LNCAP (cell line): ENCODE measurements around the gene PSTPIP1.

ENCODE experiments used
- TF ChIP-seq, protein P1 (sequence below): fragments of 450-650 bp; IDR thresholded peaks from 2 replicates; pipeline ENCODE4 v1.5.1; 2017; ENCODE audit warnings: mild to moderate bottlenecking

Gene PSTPIP1

DNA sequence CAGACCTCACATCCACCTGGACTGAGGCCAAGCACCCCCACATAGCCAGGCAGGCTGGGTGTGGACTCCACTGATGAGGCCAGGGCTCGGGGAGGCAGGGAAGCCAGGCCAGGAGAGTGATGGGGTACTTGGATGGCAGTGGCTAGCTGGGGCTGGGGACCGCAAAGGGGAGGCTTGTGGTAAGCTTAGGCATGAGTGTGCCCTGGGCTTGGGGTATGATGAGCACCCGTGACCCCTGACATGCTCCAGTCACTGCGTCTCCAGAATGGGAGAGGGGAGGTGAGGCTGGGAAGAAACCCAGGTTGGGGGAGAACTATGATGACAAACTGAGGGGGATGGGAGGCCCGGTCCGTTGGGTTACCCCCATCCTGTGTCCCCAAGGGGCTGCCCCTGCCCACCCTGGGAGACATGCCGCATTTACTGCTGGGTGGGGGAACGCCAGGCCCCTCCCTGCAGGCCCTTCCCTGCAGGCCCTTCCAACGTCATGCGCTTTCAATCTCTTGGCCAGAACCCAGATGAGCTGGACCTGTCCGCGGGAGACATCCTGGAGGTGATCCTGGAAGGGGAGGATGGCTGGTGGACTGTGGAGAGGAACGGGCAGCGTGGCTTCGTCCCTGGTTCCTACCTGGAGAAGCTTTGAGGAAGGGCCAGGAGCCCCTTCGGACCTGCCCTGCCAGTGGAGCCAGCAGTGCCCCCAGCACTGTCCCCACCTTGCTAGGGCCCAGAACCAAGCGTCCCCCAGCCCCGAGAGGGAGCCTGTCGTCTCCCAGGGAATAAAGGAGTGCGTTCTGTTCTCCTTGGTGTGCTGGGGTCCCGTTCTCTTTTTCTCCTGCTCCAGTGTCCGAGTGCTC, 41.8 kb downstream of the PSTPIP1 start:
- TF ChIP-seq, protein P1, sequence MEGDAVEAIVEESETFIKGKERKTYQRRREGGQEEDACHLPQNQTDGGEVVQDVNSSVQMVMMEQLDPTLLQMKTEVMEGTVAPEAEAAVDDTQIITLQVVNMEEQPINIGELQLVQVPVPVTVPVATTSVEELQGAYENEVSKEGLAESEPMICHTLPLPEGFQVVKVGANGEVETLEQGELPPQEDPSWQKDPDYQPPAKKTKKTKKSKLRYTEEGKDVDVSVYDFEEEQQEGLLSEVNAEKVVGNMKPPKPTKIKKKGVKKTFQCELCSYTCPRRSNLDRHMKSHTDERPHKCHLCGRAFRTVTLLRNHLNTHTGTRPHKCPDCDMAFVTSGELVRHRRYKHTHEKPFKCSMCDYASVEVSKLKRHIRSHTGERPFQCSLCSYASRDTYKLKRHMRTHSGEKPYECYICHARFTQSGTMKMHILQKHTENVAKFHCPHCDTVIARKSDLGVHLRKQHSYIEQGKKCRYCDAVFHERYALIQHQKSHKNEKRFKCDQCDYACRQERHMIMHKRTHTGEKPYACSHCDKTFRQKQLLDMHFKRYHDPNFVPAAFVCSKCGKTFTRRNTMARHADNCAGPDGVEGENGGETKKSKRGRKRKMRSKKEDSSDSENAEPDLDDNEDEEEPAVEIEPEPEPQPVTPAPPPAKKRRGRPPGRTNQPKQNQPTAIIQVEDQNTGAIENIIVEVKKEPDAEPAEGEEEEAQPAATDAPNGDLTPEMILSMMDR: no peak

DNA sequence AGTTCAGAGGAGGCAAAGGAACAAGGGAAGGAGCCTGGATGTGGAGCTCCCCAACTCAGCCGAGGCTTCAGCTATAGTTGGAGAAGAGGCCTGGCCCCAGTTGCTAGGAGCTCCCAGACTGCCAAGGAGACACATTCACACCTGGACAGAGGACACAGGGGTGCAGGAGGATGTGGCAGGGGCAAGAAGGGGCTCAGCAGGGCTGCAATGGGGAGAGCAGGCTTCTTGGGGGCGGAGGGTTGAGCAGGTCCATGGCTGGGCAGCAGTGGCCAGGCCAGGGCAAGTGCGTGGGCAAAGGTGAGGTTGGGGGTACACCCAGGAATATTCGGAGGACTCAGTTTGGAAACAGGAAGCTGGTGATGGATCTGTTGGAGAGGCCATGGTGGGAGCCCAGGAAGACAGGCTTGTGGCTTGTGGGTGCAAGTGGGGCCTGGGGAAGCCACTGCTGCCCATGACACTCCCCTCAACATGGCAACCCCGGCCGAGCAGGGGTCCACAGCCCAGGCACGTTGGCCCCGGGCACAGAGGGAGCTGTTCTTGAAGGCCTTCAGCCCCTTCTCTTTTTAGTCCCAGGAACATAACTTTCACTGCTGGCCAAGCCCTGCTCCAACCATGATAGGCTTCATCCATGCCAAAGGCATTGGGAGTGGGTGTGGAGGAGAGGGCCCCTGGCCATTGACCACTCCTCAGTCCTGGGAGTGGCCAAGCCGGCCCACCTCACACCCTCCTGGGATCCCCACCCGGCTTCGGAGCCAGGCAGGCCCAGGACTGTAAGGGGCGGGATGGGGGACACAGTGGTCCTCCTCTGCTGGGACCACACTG, 42.7 kb downstream of the PSTPIP1 start:
- TF ChIP-seq, protein P1: no peak

DNA sequence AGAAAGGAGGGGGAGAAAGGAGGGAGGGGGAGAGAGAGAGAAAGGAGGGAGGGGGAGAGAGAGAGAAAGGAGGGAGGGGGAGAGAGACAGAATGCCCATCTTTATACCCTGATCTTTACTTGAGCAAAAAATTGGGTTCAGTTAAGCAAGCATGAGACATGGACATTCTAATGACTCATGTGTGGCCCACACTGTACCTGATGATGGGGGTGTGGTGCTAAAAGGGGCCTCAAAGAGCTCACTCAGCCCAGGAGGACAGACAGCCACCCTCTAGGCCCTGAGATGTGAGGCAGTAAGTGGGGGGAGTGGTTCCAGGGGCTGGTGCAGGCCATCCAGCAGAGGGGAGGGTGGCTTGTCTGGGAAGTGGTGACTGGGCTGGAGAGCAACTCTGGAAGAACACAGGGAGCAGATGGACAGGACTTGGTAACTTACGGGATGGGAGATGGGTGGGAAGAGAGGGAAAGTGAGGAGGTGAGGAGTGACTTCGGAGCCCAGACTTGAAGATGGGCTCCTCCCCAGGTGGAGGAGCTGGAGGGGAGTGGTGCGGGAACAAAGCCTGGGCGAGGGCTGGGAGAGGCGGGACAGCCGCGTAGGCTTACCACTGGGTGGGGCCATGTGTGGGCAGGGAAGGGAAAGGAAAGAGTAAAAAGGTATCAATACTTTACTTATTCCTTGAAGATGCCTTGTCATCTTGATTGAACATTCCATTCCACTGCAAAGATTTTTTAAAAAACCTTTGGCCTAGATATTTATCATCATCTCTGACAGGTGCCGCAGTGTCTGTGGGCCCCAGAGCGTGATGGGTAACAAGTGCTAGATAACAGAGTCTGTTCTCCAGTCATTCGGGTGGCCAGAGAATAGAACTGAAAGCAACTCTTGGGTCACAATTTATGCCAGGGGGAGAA, 43.6 kb downstream of the PSTPIP1 start:
- TF ChIP-seq, protein P1: no peak

DNA sequence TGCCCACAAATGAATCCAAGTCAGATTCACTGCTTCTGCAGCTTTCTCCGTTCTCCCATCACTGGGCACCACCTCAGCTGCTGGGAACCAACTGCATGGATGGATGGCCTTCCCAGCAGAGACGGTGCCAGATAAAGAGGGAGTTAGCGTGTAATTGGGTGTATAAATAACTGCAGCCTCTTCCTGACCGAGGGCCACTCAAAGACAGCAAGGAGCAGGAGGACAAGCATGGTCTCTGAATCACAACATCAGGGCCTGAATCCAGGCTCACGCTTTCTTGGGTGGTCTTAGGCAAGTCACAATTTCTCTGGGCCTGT, 44.2 kb downstream of the PSTPIP1 start:
- TF ChIP-seq, protein P1: no peak

DNA sequence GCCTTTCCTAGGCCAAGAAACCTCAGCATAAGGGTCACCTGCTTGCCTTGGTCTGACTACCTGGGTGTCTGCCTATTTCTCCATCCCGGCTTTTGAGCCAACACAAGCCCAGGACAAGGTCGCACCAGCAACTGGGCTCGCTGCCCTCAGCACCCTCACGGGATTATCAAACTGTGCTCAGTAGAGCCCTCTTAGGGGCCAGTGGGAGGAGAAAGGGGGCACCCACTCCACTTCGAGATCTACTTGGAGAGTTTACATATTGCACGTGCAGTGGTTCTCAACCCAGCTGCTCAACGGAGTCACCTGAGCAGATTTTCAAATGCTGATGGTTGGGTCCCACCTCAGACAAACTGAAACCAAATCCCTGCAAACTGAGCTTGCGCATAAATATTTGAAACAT, 44.9 kb downstream of the PSTPIP1 start:
- TF ChIP-seq, protein P1: no peak

DNA sequence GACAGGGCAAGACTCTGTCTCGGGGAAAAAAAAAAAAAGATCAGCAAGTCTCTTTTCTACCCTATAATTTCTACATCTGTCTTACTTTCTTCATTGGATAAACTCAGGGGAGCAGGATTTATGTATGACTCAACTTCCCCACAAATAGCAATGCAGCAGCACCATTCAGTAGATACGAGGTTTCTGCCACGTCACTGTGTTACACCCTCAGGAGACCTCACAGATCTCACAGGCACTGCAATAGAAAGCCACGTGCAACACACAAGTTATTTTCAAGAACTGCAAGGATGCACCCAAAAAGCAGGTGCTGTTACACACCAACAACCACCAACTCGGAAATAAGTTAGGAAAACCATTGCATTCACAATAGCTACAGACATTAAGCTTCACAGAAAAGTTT, 45.7 kb downstream of the PSTPIP1 start:
- TF ChIP-seq, protein P1: no peak

DNA sequence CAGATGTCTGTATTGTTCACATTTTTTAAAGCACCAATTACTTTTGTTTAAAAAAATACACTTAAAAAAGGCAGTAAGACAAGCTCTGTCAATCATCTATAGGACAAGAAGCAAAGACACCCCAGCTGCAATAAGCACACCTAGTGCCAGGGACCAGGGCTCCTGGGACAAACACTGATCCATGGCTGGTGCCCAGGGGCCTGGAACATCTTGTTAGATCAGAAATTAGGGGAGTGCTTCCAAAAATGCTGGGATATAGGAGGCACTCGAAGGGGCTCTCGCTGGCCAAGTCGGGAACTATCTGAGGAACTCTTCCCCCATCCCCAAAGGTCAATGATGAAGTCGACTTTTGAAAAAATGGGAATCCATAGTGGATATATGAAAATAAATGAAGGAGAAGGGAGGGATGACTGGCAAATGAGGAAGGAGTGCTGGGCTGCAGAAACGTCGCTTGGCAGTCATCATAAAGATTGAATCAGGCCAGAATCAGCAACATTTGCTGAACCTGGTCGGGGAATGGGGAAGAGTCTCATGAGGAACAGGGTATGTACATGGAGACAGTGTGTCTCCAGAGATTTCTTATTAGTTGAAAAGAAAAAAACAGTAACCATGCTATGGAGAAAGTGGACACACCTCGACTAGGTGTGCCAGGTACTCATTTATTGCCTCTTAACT, 47.5 kb downstream of the PSTPIP1 start:
- TF ChIP-seq, protein P1: no peak
